HG03469 (cell line): ENCODE data around the gene ZACN.

Experiments used
- ATAC-seq: cut with Tn5 transposase; IDR thresholded peaks from one replicate; pipeline ENCODE4 v1.9.1; 2021; ENCODE audit warnings: mild to moderate bottlenecking, moderate library complexity, moderate number of reproducible peaks; ENCODE audit not compliant: unreplicated experiment

The ZACN gene

GRCh38 chr17:76080768-76081287 lies 1.8 kb downstream of the ZACN start:
- ATAC-seq: no peak

DNA sequence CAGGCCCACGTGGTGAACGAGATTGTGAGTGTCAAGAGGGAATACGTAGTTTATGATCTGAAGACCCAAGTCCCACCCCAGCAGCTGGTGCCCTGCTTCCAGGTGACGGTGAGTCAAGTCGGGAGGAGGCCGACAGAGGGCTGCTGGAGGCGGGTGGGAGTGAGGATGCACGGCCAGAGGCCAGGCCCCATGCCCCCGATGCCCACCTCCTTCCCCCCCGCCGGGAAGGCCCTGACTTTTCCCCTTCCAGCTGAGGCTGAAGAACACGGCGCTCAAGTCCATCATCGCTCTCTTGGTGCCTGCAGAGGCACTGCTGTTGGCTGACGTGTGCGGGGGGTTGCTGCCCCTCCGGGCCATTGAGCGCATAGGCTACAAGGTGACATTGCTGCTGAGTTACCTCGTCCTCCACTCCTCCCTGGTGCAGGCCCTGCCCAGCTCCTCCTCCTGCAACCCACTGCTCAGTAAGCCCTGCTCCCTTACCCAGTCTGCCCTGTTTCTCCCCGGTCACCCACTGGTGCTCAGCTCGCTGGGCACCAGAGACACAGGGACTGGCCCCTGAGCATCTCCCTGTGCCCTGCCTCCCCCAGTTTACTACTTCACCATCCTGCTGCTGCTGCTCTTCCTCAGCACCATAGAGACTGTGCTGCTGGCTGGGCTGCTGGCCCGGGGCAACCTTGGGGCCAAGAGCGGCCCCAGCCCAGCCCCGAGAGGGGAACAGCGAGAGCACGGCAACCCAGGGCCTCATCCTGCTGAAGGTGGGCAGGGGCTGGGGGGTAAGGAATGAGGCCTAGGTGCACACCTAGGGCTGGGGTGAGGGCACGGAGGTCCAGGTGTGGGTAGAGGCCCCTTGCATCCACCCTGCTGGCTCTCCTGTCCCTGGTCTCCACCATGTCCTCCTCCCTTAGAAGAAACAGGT lies 2.6 kb downstream of the ZACN start:
- no peak for ATAC-seq

DNA sequence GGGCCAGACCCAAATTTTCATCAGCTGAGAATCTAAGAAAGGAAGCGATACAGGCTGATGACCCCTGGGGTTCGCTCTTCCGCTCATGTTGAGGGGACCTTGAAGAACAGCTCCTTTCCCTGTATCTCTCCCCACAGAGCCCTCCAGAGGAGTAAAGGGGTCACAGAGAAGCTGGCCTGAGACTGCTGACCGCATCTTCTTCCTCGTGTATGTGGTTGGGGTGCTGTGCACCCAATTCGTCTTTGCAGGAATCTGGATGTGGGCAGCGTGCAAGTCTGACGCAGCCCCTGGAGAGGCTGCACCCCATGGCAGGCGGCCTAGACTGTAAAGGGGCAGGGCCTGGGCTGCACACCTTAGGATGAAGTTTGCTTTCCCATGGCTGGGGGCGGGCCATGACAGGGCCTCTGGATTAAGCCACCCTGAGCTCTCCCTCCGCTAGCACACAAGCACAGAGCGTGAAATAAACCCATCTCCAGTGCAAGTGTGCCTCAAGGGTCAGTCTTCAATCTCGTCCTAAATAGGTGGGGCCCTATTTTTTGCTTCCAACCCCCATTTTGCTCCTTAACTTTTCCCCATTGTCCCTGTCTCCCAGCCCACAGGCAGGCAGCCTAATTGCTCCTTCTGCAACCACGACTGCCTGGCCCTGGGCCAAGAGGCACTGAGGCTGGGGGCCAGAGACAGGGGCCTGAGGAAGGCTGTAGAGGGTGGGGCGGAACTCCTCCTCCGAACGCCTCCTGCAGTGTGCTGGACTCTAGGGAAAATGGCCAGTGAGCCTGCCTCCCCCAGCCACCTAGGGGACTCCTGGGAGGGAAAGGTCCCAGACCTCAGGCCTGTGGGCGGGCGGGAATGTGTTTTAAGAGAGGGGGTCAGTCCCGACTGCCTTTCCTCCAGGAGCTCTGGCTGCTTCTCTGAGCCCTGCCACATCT lies 3.6 kb downstream of the ZACN start:
- ATAC-seq: no peak

DNA sequence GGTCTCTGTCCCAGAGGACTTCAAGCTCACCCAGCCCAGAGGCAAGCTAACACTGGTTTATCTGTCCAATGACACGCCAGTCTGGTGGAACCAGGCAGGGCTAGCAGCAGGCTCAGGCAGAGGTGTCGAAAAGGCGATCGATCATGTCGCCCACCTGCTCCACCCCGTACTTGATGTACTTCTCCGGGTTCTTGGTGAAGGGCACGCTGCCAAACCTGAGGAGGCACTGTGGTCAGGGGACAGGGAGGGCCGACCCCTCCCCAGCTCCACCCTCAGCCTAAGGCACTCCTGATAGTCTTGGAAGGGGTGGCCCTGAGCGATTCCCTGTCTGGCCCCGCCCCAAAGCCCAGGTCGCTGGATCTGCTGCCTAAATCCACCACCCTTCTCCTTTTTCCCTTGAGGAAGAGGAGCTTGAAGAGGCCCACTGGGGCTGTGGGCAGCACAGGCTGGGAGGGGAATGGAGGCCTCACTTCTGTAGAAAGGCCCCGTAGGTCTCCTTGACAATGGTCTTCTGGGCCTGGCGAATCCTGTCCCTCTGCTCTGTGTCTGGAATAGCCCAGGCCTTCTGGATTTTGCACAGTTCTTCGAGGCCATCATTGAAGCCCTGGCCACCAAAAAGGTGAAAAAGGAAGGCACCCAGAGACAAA lies 4.7 kb downstream of the ZACN start:
- ATAC-seq: no peak

GRCh38 chr17:76085066-76085730 lies 6.2 kb downstream of the ZACN start:
- ATAC-seq: no peak

GRCh38 chr17:76085731-76086366 lies 6.9 kb downstream of the ZACN start:
- ATAC-seq: no peak

DNA sequence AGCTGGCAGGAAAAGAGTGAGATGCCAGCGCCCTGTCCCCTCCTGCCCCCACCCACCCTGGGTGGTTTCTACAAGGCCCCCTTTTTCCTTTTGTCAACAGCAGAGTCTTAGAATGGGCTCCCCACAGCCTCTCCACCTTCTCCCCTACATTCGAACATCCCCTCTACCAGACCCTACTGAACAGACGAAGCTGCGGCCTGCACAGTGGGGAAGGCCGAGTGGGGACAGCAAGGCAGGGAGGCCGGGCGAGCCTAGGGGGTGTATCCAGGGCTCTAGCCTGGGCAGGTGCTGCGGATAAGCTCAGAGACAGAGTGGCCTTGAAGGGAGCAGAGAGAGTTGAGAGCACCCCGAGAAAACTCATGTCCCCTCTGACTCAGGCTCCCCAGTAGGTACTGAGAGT lies 7.4 kb downstream of the ZACN start:
- no peak for ATAC-seq

DNA sequence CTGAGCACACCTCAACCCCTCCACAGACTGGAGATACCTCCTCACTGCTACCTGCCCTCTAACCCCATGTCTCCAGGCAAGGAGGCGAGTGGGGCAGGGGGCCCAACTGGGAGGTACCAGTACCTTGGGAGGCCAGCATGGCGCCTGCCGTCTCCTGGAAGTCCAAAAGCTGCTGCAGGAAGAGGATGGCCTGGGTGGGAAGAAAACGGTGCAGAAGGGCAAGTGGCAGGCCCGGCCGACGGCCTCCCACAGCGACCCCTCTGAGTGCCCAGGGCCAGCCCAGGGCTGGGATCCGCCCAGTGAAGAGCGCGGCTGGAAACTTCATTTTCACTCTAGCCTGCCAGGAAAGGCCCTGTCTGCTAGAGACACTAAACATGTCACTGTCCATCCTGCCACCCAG lies 8.5 kb downstream of the ZACN start:
- ATAC-seq: no peak

DNA sequence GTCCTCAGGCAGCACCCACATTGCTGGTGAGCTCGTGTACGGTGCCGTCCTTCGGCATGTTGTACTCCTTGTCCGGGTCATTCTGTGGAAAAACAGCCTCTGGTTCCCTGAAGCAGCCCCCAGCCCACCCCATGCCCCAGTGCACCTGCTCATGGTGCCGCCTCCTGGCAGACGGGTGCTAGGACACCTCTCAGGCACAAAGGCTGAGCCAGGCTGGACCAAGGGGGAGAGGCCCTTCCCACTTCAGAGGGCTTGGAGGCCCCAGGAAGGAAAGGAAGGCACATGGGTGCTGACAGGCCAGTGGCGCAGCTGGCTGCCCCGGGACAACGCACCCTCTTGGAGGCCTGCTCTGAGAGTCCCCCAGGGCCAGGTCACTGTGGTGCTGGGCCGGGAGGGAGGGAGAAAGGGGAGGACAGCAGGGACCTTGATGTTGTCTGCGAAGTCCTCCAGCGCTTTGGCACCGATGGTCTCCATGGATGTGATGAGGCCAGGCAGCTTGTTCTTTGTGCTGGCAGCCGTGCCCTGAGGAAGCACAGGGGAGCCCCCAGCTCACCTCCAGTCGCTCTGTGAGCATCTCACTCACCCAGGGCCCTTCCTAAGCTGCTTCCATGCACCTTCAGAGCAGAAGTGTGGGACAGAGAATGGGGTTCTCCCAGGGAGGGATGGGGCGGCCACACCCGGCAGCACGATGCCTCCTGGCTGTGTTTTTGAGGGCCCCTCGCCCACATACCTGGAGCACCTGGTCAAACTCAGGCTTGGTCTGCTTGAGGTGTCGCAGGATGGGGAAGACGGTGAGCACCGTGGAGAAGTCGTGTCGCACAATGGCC lies 9.3 kb downstream of the ZACN start:
- ATAC-seq: no peak

GRCh38 chr17:76088868-76089576 lies 10.0 kb downstream of the ZACN start:
- no peak for ATAC-seq

GRCh38 chr17:76089680-76090516 lies 10.9 kb downstream of the ZACN start:
- ATAC-seq: no peak

DNA sequence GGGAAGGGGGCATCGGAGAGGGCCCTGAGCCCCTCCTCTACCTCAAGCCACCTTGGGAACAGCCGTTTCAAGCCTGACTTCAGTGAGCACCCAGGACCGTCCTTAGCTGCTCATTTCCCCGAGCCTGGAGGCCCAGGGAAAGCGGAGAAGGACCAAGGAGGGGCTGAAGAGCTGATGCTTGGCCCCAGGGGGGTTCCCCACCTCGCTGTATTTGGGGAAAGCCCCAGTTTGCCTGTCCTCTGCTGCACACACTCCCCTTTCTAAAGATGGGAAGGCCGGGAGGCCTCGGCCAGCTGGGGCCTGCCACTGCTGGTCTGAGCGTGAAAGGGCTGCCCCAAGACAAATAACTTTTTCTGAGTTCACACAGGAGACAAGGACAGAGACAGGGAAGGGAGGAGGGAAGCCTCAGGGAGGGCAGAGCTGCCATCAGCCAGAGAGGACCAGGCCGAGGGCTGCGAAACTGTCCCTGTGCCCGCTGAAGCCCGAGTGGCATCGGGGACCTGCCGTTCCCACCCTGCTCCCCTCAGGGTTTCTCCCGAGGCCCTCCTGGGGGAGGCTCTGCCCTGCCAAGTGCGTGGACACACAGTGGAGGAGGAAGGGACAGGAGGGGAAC lies 11.6 kb downstream of the ZACN start:
- ATAC-seq: no peak

- no peak for ATAC-seq
Measured at GRCh38 chr17:76091526-76092286, 12.7 kb downstream of the ZACN start.

DNA sequence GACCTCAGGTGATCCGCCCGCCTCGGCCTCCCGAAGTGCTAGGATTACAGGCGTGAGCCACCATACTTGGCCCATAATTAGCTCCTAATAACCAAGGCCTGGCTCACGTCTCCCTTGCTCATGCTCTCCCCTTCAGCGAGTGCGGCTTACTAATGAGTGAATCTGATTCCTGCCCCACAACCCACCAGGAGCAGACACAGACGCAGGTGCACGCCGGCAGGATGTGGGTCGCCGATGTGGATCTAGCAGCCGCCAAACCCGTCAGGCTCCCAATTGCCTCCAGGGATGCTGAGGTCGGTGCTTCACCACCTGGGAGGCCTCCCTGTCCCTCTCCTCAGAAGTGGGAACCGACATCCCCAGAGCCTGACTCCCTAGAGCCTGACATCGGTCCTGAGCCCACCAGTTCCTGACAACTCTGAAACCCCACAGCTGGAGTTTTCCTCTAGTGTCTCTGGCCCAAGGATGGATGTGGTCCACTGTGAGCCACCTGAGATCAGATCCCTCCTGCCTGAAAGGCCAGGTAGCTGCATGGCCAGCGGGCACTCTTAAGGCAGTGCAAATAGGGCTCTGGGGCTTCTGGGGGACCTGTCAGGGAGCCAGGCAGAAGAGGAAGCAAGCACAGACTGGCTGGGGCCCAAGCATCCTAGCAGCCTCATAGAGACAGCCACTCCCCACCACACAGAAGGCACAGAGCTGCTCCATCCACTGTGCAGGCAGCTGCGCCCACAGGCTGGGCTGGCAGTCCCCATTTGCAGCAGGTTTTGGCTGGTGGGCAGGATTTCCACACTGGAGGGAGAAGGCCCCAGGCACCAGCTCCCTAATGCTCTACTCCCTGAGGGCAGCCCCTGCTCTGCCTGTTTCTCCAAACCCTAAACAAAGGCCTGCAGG lies 13.8 kb downstream of the ZACN start:
- ATAC-seq: no peak

GRCh38 chr17:76094046-76094445 lies 15.1 kb downstream of the ZACN start:
- no peak for ATAC-seq
